M059J (cell line): ENCODE data around the gene ULK4. TPM values are rescaled to one million over a fixed set of nuclear protein-coding genes. Genes with fewer than 3 reads are reported as not detected.
"Not testable (repeated sequence)": the region's sequence is repeated elsewhere in the genome, so short reads cannot be mapped to it uniquely, and the experiment has no call there.

Experiments
- DNase-seq: peaks from one replicate; pipeline ENCODE4 v3.0.0-alpha.2; 2012; ENCODE audit warnings: low read depth
- total RNA-seq: library from RNA; depleted of rRNA; stranded (reverse); fragments of >200 nt; shearing (Covaris generic); gene quantifications from 2 replicates; pipeline ENCODE4 v1.2.3, GENCODE V29; 2014

The ULK4 gene
- total RNA-seq, 1 experiment from 2014 or later: 9.1 TPM

DNA sequence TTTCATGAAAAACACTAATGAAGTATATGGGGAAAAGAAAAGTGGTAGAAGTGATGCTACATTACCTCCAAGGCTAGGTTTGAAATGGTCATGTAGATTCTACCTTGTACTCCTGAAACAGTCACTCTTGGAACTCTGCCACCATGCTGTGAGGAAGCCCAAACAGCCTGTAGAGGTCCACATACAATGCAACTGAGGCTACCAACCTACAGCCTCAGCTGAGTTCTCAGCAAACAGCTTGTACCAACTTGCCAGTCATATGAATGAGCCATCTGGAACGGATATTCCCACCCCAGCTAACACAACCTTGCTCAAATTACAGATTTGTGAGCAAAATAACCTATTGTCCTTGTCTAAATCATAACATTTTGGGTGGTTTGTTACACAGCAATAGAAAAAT lies 193.5 kb downstream of the ULK4 start:
- no peak for DNase-seq

DNA sequence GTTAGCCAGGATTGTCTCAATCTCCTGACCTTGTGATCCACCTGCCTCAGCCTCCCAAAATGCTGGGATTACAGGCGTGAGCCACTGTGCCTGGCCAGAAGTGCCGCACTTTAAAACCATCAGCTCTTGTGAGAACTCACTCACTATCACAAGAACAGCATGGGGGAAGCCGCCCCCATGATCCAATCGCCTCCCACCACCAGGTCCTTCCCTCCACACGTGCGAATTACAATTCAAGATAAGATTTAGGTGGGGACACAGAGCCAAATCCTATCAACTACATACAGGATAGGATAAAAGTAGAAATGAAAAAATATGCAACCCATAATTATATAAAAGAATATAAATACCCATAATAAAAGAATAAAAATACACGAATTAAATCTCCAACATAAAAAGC lies 199.0 kb downstream of the ULK4 start:
- not testable (repeated sequence) for DNase-seq

DNA sequence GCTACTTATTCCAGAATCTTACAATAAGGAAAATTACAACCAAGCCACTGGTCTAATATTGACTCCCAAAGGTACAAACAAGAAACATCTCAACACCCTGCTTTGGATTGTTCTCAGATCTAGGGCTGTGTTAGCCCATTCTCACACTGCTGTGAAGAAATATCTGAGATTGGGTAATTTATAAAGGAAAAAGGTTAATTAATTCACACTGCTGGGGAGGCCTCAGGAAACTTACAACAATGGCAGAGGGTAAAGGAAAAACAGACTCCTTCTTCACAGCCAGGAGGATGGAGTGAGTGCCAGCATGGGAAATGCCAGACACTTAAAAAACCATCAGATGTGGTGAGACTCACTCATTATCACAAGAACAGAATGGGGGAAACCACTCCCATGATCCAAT lies 208.3 kb downstream of the ULK4 start:
- no peak for DNase-seq

DNA sequence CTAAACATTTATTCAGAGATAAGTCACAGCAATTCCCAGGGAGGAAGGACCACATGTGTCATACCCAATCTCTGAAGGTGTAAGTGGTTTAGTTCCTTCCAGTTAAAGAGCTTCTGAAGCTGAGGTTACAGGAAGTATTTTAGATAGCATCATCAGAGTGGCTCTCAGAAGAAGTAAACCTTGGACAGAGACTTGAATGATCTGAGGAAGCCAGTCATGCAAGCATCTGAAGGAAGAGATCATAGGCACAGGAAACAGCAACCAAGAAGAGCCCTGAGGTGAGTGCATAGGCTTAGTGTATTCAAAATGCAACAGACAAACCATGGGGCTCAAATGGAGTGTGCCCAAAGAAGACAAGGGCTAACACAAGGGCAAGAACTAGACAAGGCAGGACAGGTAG lies 210.3 kb downstream of the ULK4 start:
- no peak for DNase-seq

DNA sequence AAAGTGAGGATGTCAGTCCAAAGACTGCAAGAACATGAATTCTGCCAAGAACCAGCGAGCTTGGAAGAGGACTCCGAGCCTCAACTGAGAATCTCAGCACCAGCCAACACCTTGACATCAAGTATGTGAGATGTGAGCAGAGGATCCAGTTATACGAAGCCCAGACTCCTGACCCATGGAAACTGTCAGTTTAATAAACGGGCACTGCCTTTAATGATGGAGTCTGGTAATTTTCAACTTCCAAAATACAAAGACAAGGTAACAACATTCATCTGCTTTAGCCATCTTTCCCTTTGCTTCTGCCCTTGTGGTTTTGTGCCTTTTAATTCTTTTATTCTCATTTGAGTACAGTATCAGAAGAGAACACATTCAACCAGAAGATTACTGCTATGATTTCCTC lies 211.9 kb downstream of the ULK4 start:
- no peak for DNase-seq

DNA sequence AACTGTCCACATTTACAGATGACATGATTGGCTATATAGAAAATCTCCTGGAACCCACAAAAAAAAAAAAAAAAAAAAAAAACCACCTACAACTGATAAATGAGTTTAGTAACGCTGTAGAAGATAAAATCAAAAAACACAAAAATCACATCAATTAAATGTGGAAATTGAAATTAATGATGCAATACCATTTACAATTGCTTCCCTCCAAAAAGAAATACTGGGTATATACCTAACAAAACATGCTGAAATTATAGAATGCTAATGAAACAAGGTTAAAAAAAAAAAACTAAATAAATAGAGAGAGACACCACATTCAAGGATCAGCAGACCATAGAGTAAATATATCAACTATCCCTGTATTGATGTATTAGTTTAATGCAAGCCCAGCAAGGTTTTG lies 215.7 kb downstream of the ULK4 start:
- DNase-seq: no peak

DNA sequence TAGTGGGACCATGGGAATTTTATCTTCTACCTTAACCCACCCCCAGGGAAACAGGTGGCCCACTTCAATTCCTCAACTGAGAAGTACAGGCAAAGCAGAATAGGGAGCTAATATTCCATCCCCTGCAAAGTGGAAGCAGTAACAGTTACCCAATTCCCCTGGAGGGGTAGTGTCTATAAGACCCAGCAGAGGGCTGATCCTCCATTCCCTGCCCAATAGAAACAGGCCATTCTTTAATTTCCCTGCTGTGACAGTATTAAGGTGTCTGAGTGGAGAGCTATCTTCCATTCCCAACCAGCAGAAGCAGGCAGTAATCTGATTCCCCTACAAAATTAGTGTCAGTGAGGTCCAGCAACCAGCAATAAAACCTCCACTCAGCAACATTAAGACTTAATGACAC lies 219.8 kb downstream of the ULK4 start:
- no peak for DNase-seq

DNA sequence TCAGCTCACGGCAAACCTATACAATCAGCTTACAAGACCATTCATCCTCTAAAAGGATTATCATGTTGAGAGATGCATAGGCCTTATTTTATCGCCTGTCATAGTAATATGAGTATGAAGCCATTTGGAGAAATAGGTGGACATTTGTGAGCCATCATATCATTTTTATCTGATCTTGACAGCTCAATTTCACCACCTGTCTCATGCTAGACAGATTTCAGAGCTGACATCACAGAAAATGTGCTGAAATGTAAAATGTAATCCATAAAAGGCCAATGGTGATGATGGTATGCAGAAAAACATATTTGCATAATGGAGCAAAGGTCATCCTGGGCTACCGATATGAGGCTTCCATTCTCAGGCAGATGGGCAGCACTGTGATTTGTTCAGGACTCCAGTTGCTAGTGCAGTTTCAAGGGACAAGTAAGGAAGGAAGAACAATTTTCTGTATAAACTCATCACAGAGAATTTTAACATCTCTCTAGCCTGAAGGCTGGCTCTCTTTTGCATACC lies 221.5 kb downstream of the ULK4 start:
- no peak for DNase-seq

DNA sequence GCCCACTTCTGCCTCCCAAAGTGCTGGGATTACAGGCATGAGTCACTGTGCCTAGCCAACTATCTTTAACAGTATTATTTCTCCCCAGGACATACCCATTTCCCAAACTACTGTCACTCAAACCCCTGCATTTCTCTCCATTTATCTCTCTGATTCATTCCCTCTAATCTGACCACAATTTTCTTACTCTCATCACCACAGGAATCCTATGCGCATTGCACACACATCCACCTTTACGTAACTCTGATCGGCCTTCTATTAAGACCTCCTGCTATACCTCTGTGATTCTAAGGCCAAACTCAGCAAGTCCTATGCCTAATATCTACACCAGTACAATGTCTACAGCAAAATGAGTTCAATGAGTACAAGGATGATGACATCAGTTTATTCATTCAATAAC lies 235.0 kb downstream of the ULK4 start:
- DNase-seq: peak; percentile 15

DNA sequence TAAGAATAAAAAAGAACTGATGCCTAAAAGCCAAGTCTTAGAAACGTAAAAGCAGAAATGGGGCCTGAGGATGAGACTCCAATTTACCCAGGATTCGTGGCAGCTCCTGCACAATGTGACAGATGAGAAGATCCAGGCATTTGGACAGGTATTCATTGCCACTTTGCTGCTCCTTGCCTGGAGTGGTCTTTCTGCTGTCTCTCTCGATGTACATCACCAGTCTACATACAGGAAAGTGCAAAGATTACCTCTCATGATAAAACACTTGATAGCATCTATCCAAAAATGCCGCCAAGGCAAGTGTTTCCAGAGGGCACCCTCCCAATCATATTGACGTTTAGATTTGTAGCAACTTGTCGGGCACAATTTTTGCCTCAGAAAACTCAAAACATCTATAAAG lies 244.3 kb downstream of the ULK4 start:
- DNase-seq: no peak

DNA sequence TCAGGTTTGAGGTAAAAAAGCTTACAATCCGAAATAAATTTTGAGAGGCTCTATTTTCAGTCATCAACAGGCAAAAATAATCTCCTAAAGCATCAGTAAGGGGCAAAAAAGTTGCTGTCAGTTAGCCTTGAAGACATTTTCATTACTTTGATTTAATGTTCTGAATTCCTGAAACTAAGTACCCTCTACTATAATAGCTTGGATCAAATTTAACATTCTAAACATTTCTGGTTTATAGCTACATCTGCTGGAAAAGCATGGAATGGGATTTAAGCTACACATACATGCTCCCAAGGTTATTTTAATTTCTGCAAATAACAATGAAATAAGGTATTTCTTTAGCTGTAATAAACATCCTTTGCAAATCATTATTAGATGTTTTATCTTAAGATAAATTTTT lies 245.4 kb downstream of the ULK4 start:
- DNase-seq: no peak

DNA sequence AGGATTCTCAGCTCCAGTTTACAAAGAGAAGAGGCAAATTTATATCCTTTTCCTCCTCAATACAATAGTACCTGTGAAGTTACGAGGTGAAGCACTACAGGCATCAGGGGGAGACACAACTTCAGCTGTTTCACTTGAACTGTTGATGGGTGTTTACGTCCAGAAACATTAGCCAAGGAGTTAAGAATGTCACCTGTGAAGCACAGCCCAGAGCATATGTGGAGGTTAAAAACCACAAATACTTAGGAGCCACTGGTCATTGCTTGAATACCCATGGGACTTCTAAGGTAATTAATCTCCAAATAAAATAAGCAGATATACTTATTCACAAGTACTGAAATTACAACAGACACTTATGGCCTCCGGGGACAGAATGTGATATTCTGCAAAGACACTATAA lies 246.5 kb downstream of the ULK4 start:
- no peak for DNase-seq

DNA sequence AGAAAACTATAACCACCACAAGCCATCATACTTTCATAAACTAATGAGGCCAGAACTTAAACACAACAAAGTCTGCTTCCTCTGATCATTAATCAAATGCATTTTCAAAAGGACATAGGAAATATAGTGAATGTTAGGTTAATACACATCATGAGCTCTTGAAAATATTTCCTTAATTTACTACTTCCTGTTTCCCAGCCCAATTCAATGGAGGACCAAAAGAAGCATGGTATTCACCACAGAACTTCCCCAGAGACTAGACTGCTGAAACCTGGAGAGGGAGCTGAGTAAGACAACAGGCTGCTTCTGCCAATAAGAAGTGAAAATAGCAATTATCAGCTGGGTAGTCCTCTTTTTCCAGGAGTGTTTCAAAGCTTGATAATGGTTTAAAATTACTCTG lies 250.3 kb downstream of the ULK4 start:
- DNase-seq: peak; percentile 55

DNA sequence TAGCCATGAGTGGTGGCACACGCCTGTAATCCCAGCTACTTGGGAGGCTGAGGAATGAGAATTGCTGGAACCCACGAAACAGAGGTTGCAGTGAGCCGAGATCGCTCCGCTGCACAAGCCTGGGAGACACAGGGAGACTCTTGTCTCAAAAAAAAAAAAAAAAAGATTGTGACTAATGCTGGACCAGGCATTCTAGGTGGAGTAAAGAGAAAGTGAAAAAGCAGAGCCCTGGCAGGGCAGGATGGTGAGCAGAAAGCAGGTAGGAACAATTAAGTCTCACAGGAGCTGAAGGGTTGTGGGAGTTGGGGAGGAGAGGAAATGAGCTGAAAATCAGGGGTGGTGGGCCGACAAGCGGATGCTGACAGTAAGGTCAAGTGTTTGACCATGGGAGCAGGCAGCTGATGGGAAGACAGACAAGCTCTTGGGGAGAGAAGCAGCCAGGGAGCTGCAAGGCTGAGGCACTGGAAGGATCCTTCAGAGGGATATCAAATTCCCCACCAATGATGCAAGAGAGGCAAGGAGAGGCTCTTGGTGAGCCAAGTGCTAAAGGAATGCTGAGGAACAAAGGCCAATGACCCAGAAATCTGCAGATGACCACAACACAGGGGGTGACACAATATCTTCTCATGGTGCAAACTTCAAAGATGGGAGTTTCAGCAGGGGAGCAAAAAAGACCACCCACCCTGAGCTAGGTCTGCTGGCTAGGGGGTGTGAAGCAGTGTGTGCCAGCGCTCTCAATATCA lies 251.1 kb downstream of the ULK4 start:
- DNase-seq: peak; percentile 84

DNA sequence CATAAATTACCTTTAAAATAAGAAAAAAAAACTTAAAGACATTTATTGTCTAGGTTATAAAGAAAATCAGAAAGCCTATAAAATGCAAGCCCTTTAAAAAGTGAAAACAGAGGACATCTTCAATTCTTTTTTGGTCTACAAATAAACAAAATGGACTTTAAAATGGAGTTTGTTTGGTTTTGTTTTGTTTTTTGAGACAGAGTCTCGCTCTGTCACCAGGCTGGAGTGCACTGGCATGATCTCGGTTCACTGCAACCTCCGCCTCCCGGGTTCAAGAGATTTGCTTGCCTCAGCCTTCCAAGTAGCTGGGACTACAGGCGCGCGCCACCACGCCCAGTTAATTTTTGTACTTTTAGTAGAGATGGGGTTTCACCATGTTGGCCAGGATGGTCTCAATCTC lies 252.7 kb downstream of the ULK4 start:
- DNase-seq: not testable (repeated sequence)

DNA sequence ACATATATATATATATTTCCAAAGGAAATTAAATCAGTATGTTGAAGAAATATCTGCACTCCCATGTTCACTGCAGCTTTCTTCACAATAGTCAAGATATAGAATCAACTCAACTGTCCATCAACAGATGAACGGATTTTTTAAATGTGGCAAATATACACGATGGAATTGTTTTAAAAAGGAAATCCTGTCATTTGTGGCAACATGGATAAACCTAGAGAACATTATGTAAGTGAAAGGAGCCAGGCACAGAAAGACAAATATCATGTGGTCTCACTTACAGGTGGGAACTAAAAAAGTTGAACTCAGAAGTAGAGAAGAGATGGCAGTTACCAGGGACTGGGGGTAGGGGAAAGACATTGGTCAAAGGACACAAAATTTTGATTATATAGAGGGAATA lies 253.7 kb downstream of the ULK4 start:
- no peak for DNase-seq

DNA sequence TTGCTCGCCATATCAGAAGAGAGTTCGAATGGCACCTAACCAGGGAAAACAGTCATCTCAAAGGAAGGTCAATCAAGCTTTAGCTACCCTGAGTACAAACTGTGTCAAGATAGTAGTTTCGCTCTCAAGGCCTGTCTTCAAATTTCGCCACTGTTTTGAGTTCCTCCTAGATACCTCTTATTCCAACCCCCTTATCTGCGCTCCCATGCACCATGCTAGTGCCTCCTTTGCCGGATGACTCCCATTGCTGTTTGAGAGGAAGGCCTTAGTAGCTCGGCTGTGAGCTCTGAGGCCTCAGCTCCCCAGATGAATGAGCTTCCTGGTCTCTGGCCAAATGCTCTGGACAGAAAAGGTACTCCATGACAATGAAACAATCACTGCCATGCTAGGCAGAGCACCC lies 256.0 kb downstream of the ULK4 start:
- DNase-seq: no peak

DNA sequence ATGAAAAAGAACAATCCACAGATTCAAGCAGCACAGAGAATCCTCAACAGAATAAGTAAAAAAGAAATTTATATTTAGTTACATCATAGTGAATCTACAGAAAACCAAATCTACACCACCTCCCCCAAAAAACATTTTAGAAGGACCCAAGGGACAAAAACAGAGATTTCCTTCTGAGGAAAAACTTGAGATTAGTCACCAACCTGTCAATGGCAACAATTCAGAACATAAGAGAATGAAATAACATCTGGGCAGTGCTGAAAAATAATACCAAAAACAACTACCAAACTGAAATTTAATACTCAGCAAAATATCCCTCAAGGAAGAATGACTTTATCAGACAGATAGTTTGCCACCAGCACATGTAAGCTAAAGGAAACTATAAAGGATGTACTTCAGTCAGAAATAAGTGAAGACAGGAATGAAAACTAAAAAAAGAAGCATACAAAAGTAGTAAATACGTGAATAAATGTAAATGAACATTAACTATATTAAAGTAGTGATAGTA lies 260.7 kb downstream of the ULK4 start:
- no peak for DNase-seq

DNA sequence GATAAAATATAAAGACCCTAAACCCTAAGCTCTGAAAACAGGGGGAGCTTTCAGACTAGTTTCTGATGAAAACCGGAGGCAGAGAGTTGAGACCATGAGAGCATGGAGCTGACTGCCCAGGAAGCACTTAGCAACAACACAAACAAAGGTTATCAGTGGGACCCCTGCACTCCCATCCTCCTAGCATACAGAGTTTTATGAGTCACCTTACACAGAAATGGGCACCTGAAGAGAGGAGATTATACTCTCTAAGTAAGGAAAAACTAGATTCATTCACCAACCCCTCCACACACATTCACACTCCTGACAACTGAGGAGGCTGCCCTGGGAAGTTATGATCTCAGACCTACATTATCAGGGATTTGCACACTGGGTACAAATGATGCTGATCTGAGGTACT lies 261.7 kb downstream of the ULK4 start:
- DNase-seq: no peak

DNA sequence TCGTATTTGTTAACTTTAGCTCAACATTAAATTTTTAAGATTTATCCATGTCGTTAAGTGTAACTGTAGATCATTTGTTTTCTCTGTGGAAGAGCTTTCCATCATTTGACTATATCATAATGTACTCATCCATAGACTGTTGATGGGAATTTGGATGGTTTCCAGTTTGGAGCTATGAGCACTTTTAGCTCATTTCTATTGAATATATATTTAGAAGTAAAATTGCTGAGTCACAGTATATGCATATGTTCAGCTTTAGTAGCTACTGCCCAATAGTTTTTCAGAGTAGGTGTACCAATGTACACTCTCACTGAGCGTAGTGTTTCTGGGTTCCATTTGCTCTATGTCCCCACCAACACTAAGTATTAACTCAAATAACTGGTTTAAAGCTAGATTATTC lies 263.0 kb downstream of the ULK4 start:
- DNase-seq: no peak

DNA sequence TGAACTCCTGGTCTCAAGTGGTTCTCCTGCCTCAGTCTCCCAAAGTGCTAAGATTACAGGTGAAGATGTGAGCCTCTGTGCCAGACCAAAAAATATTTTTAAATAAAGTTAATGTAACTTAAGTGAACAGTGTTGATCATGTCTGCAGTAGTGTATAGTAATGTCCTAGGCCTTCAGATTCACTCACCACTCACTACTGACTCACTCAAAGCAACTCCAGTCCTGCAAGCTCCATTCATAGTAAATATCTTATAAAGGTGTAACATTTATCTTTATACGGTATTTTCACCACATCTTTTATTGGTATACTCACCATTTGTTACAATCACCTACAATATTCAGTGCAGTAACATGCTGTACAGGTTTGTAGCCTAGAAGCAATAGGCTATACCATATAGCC lies 264.2 kb downstream of the ULK4 start:
- DNase-seq: no peak

DNA sequence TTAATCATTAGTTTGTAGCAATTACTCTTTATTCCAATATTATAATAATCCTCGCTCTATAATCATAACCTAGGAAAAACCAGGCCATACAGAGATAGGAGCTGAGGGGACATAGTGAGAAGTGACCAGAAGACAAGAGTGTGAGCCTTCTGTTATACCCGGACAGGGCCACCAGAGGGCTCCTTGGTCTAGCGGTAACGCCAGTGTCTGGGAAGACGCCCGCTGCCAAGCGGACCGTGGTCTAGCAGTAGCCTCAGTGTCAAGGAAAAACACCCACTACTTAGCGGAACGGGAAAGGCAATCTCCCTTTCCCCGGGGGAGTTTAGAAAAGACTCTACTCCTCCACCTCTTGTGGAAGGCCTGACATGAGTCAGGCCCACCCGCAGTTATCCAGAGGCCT lies 266.1 kb downstream of the ULK4 start:
- DNase-seq: not testable (repeated sequence)

DNA sequence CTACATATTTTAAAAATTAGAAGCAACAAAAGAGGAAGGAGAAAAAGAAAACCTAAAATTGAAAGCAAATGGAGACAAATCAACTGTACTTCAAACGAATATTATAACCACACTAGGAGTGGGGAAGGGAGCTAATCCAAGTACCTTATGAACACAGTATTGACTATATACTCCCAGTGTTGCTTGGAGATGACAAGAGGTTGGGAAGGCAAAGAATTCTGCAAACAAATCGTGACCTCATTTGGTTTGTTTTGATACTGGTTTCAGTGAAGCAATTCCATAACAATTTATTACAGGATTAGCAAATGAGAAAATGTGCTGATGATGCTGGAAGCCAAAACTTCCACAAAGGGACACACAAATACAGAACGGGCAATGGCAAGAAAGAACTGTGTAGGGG lies 268.1 kb downstream of the ULK4 start:
- DNase-seq: no peak
